HCT116 (cell line): Measurements from ENCODE around the gene OMP. TPM values are rescaled to one million over a fixed set of nuclear protein-coding genes. Genes with fewer than 3 reads are reported as not detected.

Source experiments
- ATAC-seq: fragments of 200-7000 bp; cut with Tn5 transposase; 2 replicates; pipeline ENCODE4 v1.9.1; 2020; ENCODE audit warnings: mild to moderate bottlenecking, moderate library complexity
- BruUV-seq: library from RNA; stranded (reverse); fragments of 400-500 nt; replicated peaks from 2 replicates; lab custom pipeline; 2021; lab: Mats Ljungman, UMichigan
- CTCF ChIA-PET: fragments of 300-600 bp; sonication (Branson Sonifier 250); formaldehyde crosslinking; loops from one replicate; lab custom pipeline; 2021; ENCODE audit warnings: antibody characterized with exemption; lab: Charles Lee
- POLR2A ChIA-PET: fragments of 300-600, 350-600 bp; sonication (Branson Sonifier 250); formaldehyde crosslinking; loops from one replicate; lab custom pipeline; 2021; ENCODE audit warnings: antibody characterized with exemption; lab: Charles Lee
- RAD21 ChIA-PET, 2 experiments: fragments of 300-600 bp; sonication (Branson Sonifier 250); formaldehyde crosslinking; loops; one replicate each; lab custom pipeline; 2023; ENCODE audit warnings: low total read pairs in 2 of 2; ENCODE audit not compliant: uncharacterized antibody in 2 of 2, unreplicated experiment in 2 of 2, low non-redundant PET in 1 of 2; lab: Charles Lee
- DNase-seq: peaks from one replicate; pipeline ENCODE4 v3.0.0-alpha.2; 2010; ENCODE audit warnings: low read depth, low spot score
- H2AFZ ChIP-seq: fragments of 200-600 bp; shearing (Covaris generic), sonication (generic); 2 replicates; pipeline ENCODE4 v1.6.1; 2017; ENCODE audit warnings: low read depth, mixed run types, mixed read lengths, antibody characterized with exemption, low read length; ENCODE audit not compliant: poor library complexity, severe bottlenecking
- H3K27ac ChIP-seq: 2 replicates; pipeline ENCODE4 v1.5.1; 2012; ENCODE audit warnings: low read depth, low read length
- H3K27me3 ChIP-seq: fragments of 200-600 bp; sonication (generic); 2 replicates; pipeline ENCODE4 v1.6.1; 2016; ENCODE audit warnings: mixed run types, low read length, mixed read lengths; ENCODE audit not compliant: insufficient read depth
- H3K36me3 ChIP-seq, 2 experiments: fragments of 200-500 bp in 1 of 2; fragments of 200-600 bp in 1 of 2; sonication (Bioruptor generic) in 1 of 2; sonication (generic) in 1 of 2; 2 replicates each; pipeline versions ENCODE4 v1.5.1 to v1.6.1; 2014 to 2016; ENCODE audit warnings: low read length in 2 of 2, inconsistent platforms in 1 of 2, mixed read lengths in 1 of 2, mixed run types in 1 of 2; ENCODE audit not compliant: insufficient read depth in 2 of 2, control insufficient read depth in 1 of 2
- H3K4me1 ChIP-seq, 2 experiments: fragments of 200-600 bp in 1 of 2; sonication (generic) in 1 of 2; 2 replicates each; pipeline versions ENCODE4 v1.5.1 to v1.6.1; 2012 to 2017; ENCODE audit warnings: low read length in 2 of 2, inconsistent platforms in 1 of 2, mild to moderate bottlenecking in 1 of 2, mixed read lengths in 1 of 2, mixed run types in 1 of 2, moderate library complexity in 1 of 2; ENCODE audit not compliant: insufficient read depth in 2 of 2, control insufficient read depth in 1 of 2
- H3K4me2 ChIP-seq: fragments of 200-600 bp; sonication (generic); 2 replicates; pipeline ENCODE4 v1.6.1; 2017; ENCODE audit warnings: mixed run types, low read length, mixed read lengths
- H3K4me3 ChIP-seq, 2 experiments: fragments of 200-600 bp in 1 of 2; sonication (generic) in 1 of 2; replicated peaks in 1 of 2; 2 replicates each; pipeline ENCODE4 v1.5.1; 2011 to 2016; ENCODE audit warnings: low read length in 2 of 2, control low read depth in 1 of 2, low read depth in 1 of 2, mild to moderate bottlenecking in 1 of 2, mixed read lengths in 1 of 2, mixed run types in 1 of 2
- H3K79me2 ChIP-seq: fragments of 200-600 bp; sonication (generic); 2 replicates; pipeline ENCODE4 v1.6.1; 2017; ENCODE audit warnings: mild to moderate bottlenecking, mixed run types, low read length, moderate library complexity, mixed read lengths; ENCODE audit not compliant: insufficient read depth
- H3K9ac ChIP-seq: fragments of 200-600 bp; sonication (generic); 2 replicates; pipeline ENCODE4 v1.6.1; 2016; ENCODE audit warnings: low read length, mixed read lengths
- H3K9me2 ChIP-seq: fragments of 200-600 bp; sonication (generic), shearing (Covaris generic); 2 replicates; pipeline ENCODE4 v1.6.1; 2017; ENCODE audit warnings: mixed run types, mild to moderate bottlenecking, moderate library complexity; ENCODE audit not compliant: insufficient read depth
- H3K9me3 ChIP-seq, 2 experiments: fragments of 200-500 bp in 1 of 2; fragments of 200-600 bp in 1 of 2; sonication (Bioruptor generic) in 1 of 2; sonication (generic) in 1 of 2; 2 replicates each; pipeline ENCODE4 v1.6.1; 2014 to 2017; ENCODE audit warnings: low read length in 2 of 2, mixed read lengths in 2 of 2, inconsistent platforms in 1 of 2, low read depth in 1 of 2, mild to moderate bottlenecking in 1 of 2, mixed run types in 1 of 2, moderate library complexity in 1 of 2; ENCODE audit not compliant: control insufficient read depth in 1 of 2, insufficient read depth in 1 of 2
- H4K20me1 ChIP-seq: fragments of 200-600 bp; sonication (generic), shearing (Covaris generic); 2 replicates; pipeline ENCODE4 v1.6.1; 2017; ENCODE audit warnings: mixed run types, mild to moderate bottlenecking, moderate library complexity; ENCODE audit not compliant: insufficient read depth
- ATF3 ChIP-seq: IDR thresholded peaks from 2 replicates; pipeline ENCODE4 v1.6.1; 2012
- CTCF ChIP-seq, 3 experiments: fragments of 200-600 bp in 1 of 3; sonication (generic) in 1 of 3; IDR thresholded peaks in 2 of 3; conservative IDR thresholded peaks in 1 of 3; 2 replicates each; pipeline ENCODE4 v1.5.1; 2012 to 2017; ENCODE audit warnings: low read depth in 2 of 3, low read length in 2 of 3, antibody characterized with exemption in 1 of 3, borderline replicate concordance in 1 of 3, control low read depth in 1 of 3, mild to moderate bottlenecking in 1 of 3, mixed read lengths in 1 of 3, mixed run types in 1 of 3, moderate library complexity in 1 of 3; ENCODE audit not compliant: insufficient read depth in 1 of 3
- ELF1 ChIP-seq: IDR thresholded peaks from 2 replicates; pipeline ENCODE4 v1.6.1; 2012; ENCODE audit warnings: low read depth, borderline replicate concordance
- EZH2phosphoT487 ChIP-seq: fragments of 200-600 bp; IDR thresholded peaks from 2 replicates; pipeline ENCODE4 v1.6.1; 2018; ENCODE audit warnings: antibody characterized with exemption, borderline replicate concordance
- POLR2AphosphoS5 ChIP-seq: IDR thresholded peaks from 2 replicates; pipeline ENCODE4 v1.6.1; 2011; ENCODE audit warnings: mild to moderate bottlenecking, low read depth, low read length, moderate library complexity
- RAD21 ChIP-seq: IDR thresholded peaks from 2 replicates; pipeline ENCODE4 v1.6.1; 2012; ENCODE audit warnings: low read depth, mild to moderate bottlenecking
- SIN3A ChIP-seq: IDR thresholded peaks from 2 replicates; pipeline ENCODE4 v1.6.1; 2012; ENCODE audit warnings: low read depth
- SRF ChIP-seq: IDR thresholded peaks from 2 replicates; pipeline ENCODE4 v1.6.1; 2012; ENCODE audit warnings: low read depth
- YY1 ChIP-seq: IDR thresholded peaks from 2 replicates; pipeline ENCODE4 v1.6.1; 2011; ENCODE audit warnings: low read length, low read depth, moderate library complexity, mild to moderate bottlenecking; ENCODE audit not compliant: insufficient replicate concordance; ENCODE audit errors: extremely low read depth
- ZNF274 ChIP-seq: fragments of 200-500 bp; sonication (Bioruptor generic); IDR thresholded peaks from 2 replicates; pipeline ENCODE4 v1.6.1; 2014; ENCODE audit warnings: mild to moderate bottlenecking, low read depth, low read length, inconsistent platforms
- intact Hi-C: fragments of 100-400 bp; cut with micrococcal nuclease; formaldehyde crosslinking; loops from 2 replicates; pipeline ENCODE4 v1.10.0; 2022
- total RNA-seq: library from RNA; stranded (reverse); gene quantifications from one replicate; pipeline ENCODE4 v1.2.1, GENCODE V29; 2021; ENCODE audit not compliant: unreplicated experiment

The OMP gene
- total RNA-seq, 1 experiment from 2014 or later = not detected

- no peak overlapping the region for H3K4me3 ChIP-seq
- no peak overlapping the region for H3K4me2 ChIP-seq
- DNase-seq (no peak), ATAC-seq (no peak)
- H3K4me1 ChIP-seq = peaks cover 3 to 15% of the 10 kb centered on the region in 2 experiments; a peak in 3 of 4 replicates
- no peak overlapping the region; the same call in 1 of the 2 replicates for H3K27ac ChIP-seq
- H4K20me1 ChIP-seq = no peaks in the 10 kb centered on the region
- H3K9me3 ChIP-seq = no peaks in the 10 kb centered on the region
- no peaks in the 10 kb centered on the region for H3K9me2 ChIP-seq
- H3K9ac ChIP-seq = no peak overlapping the region
- ChIA-PET RAD21 (no interaction called here), CTCF (interaction anchor here (1.3 kb wide), 1 partner anchor 83 kb away, joined by 3 read pairs; no protein-coding TSS in a partner anchor), POLR2A (no interaction called here)
- no peaks in the 10 kb centered on the region for H3K79me2 ChIP-seq
- intact Hi-C loops = no loop called here
- no peak overlapping the region for H2AFZ ChIP-seq
- H3K27me3 ChIP-seq = no peaks in the 10 kb centered on the region
- no peaks in the 10 kb centered on the region for H3K36me3 ChIP-seq
- no peak for TF ChIP-seq SRF
- TF ChIP-seq ZNF274 = no peak
- no peak for TF ChIP-seq RAD21
- TF ChIP-seq CTCF (IDR thresholded peaks at IDR 0.05 in 2 of 3, conservative IDR thresholded peaks at IDR 0.05 in 1 of 3; ENCODE audit: borderline replicate concordance in 1 of 3, insufficient read depth in 1 of 3, low read depth in 2 of 3, low read length in 2 of 3) = no peak
- no peak for TF ChIP-seq EZH2phosphoT487
- no peak for TF ChIP-seq POLR2AphosphoS5
- no peak for TF ChIP-seq YY1
- no peak for TF ChIP-seq ELF1
- no peak for TF ChIP-seq SIN3A
- no peak for TF ChIP-seq ATF3
- no TSS peak for BruUV-seq
Observed at GRCh38 chr11:77130763-77131513, 28.3 kb downstream of the OMP start.
